GM19467 (cell line): ENCODE results near the gene SPAG7.

Experiments
- ATAC-seq: cut with Tn5 transposase; IDR thresholded peaks from one replicate; pipeline ENCODE4 v1.9.1; 2021; ENCODE audit warnings: mild to moderate bottlenecking, moderate library complexity; ENCODE audit not compliant: unreplicated experiment

Gene SPAG7

GRCh38 chr17:4950746-4951204, 16.8 kb downstream of the SPAG7 start, which contains the start of gene ENO3:
TSS of gene ENO3 (plus strand) at chr17:4951119. CDS start at chr17:4951830, 711 bp downstream.
- ATAC-seq: no peak

GRCh38 chr17:4950075-4950745, 17.4 kb downstream of the SPAG7 start:
- ATAC-seq: peak; percentile 6

- ATAC-seq: peak; percentile 22
Observed at GRCh38 chr17:4949321-4950074, 18.1 kb downstream of the SPAG7 start.

- ATAC-seq: peak; percentile 26
Observed at GRCh38 chr17:4948931-4949320, 18.7 kb downstream of the SPAG7 start.

- ATAC-seq: peak; percentile 7
Observed at GRCh38 chr17:4948166-4948930, 19.3 kb downstream of the SPAG7 start, which contains the start of gene PFN1. TSS of gene PFN1 (minus strand) at chr17:4948530. CDS start at chr17:4948394, 136 bp downstream.

GRCh38 chr17:4947411-4948165, 20.0 kb downstream of the SPAG7 start:
- ATAC-seq: no peak

GRCh38 chr17:4947010-4947410, 20.6 kb downstream of the SPAG7 start:
- no peak for ATAC-seq

GRCh38 chr17:4946312-4946976, 21.2 kb downstream of the SPAG7 start:
- ATAC-seq: no peak

GRCh38 chr17:4945944-4946280, 21.7 kb downstream of the SPAG7 start:
- ATAC-seq: no peak

GRCh38 chr17:4945176-4945943, 22.3 kb downstream of the SPAG7 start:
- ATAC-seq: no peak

GRCh38 chr17:4944554-4945175, 23.0 kb downstream of the SPAG7 start:
- ATAC-seq: no peak

GRCh38 chr17:4944163-4944553, 23.5 kb downstream of the SPAG7 start:
- no peak for ATAC-seq

- no peak for ATAC-seq
Observed at GRCh38 chr17:4942760-4943508, 24.7 kb downstream of the SPAG7 start.

GRCh38 chr17:4941319-4941610, 26.4 kb downstream of the SPAG7 start:
- ATAC-seq: no peak

- no peak for ATAC-seq
Observed at GRCh38 chr17:4940555-4941318, 26.9 kb downstream of the SPAG7 start.

- peak; percentile 64 for ATAC-seq
Observed at GRCh38 chr17:4939796-4940554, 27.6 kb downstream of the SPAG7 start, which contains the start of the genes RNF167 and SLC25A11. TSS of gene RNF167 (plus strand) at chr17:4940268. CDS start at chr17:4940910, 642 bp downstream. TSS of gene SLC25A11 (minus strand) at chr17:4940046. CDS start at chr17:4939910, 136 bp downstream.

GRCh38 chr17:4939546-4939795, 28.1 kb downstream of the SPAG7 start:
- no peak for ATAC-seq
